GM23248 (cell line): ENCODE results near the gene NUP93. TPM values are rescaled to one million over a fixed set of nuclear protein-coding genes. Genes with fewer than 3 reads are reported as not detected.

ENCODE experiments used
- DNase-seq: peaks from one replicate; pipeline ENCODE4 v3.0.0-alpha.2; 2015
- H2AFZ ChIP-seq: fragments of 200-600 bp; sonication (generic); 2 replicates; pipeline ENCODE4 v1.6.1; 2016; ENCODE audit warnings: antibody characterized with exemption
- H3F3A ChIP-seq: fragments of 200-600 bp; sonication (generic); 2 replicates; pipeline ENCODE4 v1.6.1; 2016; ENCODE audit warnings: mild to moderate bottlenecking, antibody characterized with exemption, mixed run types; ENCODE audit not compliant: insufficient read depth
- H3K27ac ChIP-seq: fragments of 200-600 bp; sonication (generic); 2 replicates; pipeline ENCODE4 v1.5.1; 2016; ENCODE audit warnings: mild to moderate bottlenecking
- H3K27me3 ChIP-seq: fragments of 200-600 bp; sonication (generic); replicated peaks from 2 replicates; pipeline ENCODE4 v1.6.1; 2016; ENCODE audit warnings: mild to moderate bottlenecking; ENCODE audit not compliant: insufficient read depth
- H3K36me3 ChIP-seq: fragments of 200-600 bp; sonication (generic); 2 replicates; pipeline ENCODE4 v1.6.1; 2016; ENCODE audit warnings: low read depth, mild to moderate bottlenecking
- H3K4me1 ChIP-seq: fragments of 200-600 bp; sonication (generic); 2 replicates; pipeline ENCODE4 v1.6.1; 2016; ENCODE audit warnings: mild to moderate bottlenecking; ENCODE audit not compliant: insufficient read depth
- H3K4me2 ChIP-seq: fragments of 200-600 bp; sonication (generic); one replicate; pipeline ENCODE4 v1.6.1; 2016; ENCODE audit warnings: mild to moderate bottlenecking; ENCODE audit not compliant: unreplicated experiment
- H3K4me3 ChIP-seq: fragments of 200-600 bp; sonication (generic); 2 replicates; pipeline ENCODE4 v1.5.1; 2016; ENCODE audit warnings: mild to moderate bottlenecking
- H3K79me2 ChIP-seq: fragments of 200-600 bp; sonication (generic); 2 replicates; pipeline ENCODE4 v1.6.1; 2016; ENCODE audit warnings: mild to moderate bottlenecking; ENCODE audit not compliant: insufficient read depth
- H3K9ac ChIP-seq: fragments of 200-600 bp; sonication (generic); 2 replicates; pipeline ENCODE4 v1.6.1; 2016; ENCODE audit warnings: mild to moderate bottlenecking
- H3K9me2 ChIP-seq: fragments of 200-600 bp; sonication (generic); 2 replicates; pipeline ENCODE4 v1.6.1; 2016; ENCODE audit warnings: mixed run types, mild to moderate bottlenecking, moderate library complexity; ENCODE audit not compliant: insufficient read depth
- H3K9me3 ChIP-seq: fragments of 200-600 bp; sonication (generic); one replicate; pipeline ENCODE4 v1.6.1; 2017; ENCODE audit warnings: low read depth
- H4K20me1 ChIP-seq: fragments of 200-600 bp; sonication (generic); 2 replicates; pipeline ENCODE4 v1.6.0; 2016; ENCODE audit not compliant: insufficient read depth
- EZH2 ChIP-seq: fragments of 200-600 bp; sonication (generic); IDR thresholded peaks from 2 replicates; pipeline ENCODE4 v1.6.1; 2018; ENCODE audit warnings: antibody characterized with exemption, mild to moderate bottlenecking; ENCODE audit not compliant: insufficient read depth, poor library complexity, severe bottlenecking
- EZH2phosphoT487 ChIP-seq: fragments of 200-600 bp; sonication (generic); IDR thresholded peaks from 2 replicates; pipeline ENCODE4 v1.6.1; 2018; ENCODE audit warnings: antibody characterized with exemption, moderate library complexity, mild to moderate bottlenecking, low read depth; ENCODE audit not compliant: insufficient read depth
- WGBS, 2 experiments: methylation state at CpG; one replicate each; pipeline ENCODE4 v1.1.6; 2015 to 2017; ENCODE audit warnings: low lambda C conversion rate in 2 of 2, low coverage in 1 of 2; ENCODE audit errors: missing lambda C conversion rate in 2 of 2; 5-methylcytosine and 5-hydroxymethylcytosine counted together
- in situ Hi-C: fragments of 300-500 bp; cut with MboI; formaldehyde crosslinking; loops from 2 replicates; pipeline ENCODE4 v1.15.0; 2020
- microRNA counts: library from miRNA; unstranded; fragments of <30 nt; microRNA quantifications from one replicate; lab custom pipeline; 2016
- microRNA-seq: library from miRNA; unstranded; fragments of <30 nt; microRNA quantifications from one replicate; pipeline ENCODE4, GENCODE V29; 2016; ENCODE audit warnings: borderline number of aligned reads
- polyA plus RNA-seq: library from polyadenylated mRNA; unstranded; fragments of >200 nt; fragmentation: Nextera tagmentation; extraction: Ambion mirVana; gene quantifications from 2 replicates; pipeline ENCODE4 v1.2.1, GENCODE V29; 2016
- small RNA-seq: library from RNA; depleted of rRNA; stranded (forward); fragments of <200 nt; gene quantifications from one replicate; pipeline ENCODE3, GENCODE V24; 2014; ENCODE audit warnings: low read depth, low replicate concordance
- total RNA-seq: library from RNA; depleted of rRNA; stranded (reverse); fragments of >200 nt; shearing (Covaris generic); gene quantifications from 2 replicates; pipeline ENCODE4 v1.2.3, GENCODE V29; 2014; rRNA removed

Gene NUP93
- total and polyA plus RNA-seq, 2 experiments from 2014 or later: 47.1 to 51.2 TPM

DNA sequence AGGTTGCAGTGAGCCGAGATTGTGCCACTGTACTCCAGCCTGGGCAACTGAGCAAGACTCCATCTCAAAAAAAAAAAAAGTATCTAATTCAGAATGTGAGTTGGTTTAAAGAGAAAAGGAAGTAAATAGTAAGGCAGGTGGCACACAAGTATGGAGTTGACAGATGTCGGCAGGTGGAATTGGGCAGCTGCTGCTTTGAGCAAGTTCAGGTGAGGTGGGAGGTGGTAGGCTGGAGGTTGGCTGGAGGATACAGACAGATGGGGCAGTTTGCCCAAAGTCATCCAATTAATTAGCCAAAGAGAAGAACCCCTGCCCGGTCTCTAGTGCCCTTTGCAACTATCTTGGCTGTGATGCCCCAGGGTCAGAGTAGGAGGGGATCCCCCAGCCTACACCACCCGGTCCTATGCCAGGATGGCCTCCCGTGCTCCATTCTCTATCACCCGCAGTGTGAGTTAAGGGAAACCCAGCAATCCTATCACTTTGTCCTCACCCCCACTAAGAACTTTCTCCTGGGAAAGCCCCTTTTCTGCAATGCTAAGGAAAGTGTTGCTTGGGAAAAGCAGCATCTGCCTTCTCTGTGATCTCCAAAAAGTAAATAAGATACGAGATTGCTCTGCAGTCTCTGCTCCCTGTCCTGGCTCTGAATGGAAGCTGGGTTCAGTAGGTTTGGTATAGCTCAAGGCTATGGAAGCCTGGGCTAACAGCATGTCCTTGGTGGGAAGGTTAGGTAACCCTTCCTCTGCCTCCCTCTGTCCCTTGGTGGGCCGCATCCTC, 167.3 kb downstream of the NUP93 start:
- Histone ChIP-seq H3K4me1 (no peaks in the 10 kb centered on the region), H2AFZ (no peak overlapping the region), H3K79me2 (no peaks in the 10 kb centered on the region), H3K27me3 (no peaks in the 10 kb centered on the region), H3K36me3 (no peaks in the 10 kb centered on the region), H3K9ac (no peak overlapping the region), H3K4me2 (no peak overlapping the region), H3F3A (no peaks in the 10 kb centered on the region), H3K4me3 (no peak overlapping the region), H3K9me2 (no peaks in the 10 kb centered on the region), H3K27ac (no peak overlapping the region), H3K9me3 (no peaks in the 10 kb centered on the region), H4K20me1 (no peaks in the 10 kb centered on the region)
- in situ Hi-C loops: no loop called here
- TF ChIP-seq EZH2 (no peak), EZH2phosphoT487 (no peak)
- DNase-seq: no peak
- 67 to 74% methylated on average over 8 of the region's 8 CpGs for WGBS, 2 experiments

DNA sequence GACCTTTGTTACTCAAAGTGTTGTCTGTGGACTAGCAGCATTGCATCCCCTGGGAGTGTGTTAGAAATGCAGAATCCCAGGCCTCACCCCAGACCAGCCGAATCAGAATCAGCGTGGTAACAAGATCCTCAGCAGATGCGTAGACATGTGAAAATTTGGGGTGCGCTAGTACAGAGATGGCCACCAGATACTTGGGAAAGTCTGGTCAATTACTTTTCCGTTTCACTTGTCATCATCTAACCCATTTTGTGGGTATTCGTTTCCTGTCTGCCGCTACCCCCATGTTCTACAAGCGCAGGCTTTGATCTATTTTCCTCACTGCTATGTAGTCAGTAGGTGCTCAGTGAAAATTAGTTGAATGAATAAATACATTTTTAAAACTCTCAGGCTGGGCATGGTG, 168.9 kb downstream of the NUP93 start:
- Histone ChIP-seq H3K4me2 (no peak overlapping the region), H3K79me2 (no peaks in the 10 kb centered on the region), H3K36me3 (no peaks in the 10 kb centered on the region), H3K27ac (no peak overlapping the region), H3K9me3 (no peaks in the 10 kb centered on the region), H3K9ac (no peak overlapping the region), H3F3A (no peaks in the 10 kb centered on the region), H3K27me3 (no peaks in the 10 kb centered on the region), H2AFZ (no peak overlapping the region), H3K4me1 (no peaks in the 10 kb centered on the region), H3K4me3 (no peak overlapping the region), H3K9me2 (no peaks in the 10 kb centered on the region), H4K20me1 (no peaks in the 10 kb centered on the region)
- in situ Hi-C loops: no loop called here
- 95 to 96% methylated on average over 8 of the region's 8 CpGs for WGBS, 2 experiments
- DNase-seq: no peak
- TF ChIP-seq EZH2phosphoT487: no peak
- no peak for TF ChIP-seq EZH2

MicroRNAs within 50 kb of the gene (microRNA counts, 767-probe panel; counts per million panel counts)
- microRNA hsa-miR-138-5p (lab: Ali Mortazavi, UCI): 447 counts per million, percentile 86 among the panel's probes with 10 or more counts

Small RNAs within 50 kb of the gene (microRNA-seq; reads per million reads assigned to microRNA genes)
- gene MIR138-2: 28.1 reads per million, percentile 33 among the genes with 10 or more reads in this experiment

Small RNAs within 50 kb of the gene (small RNA-seq; reads per million reads assigned to genes)
- gene MIR138-2: not detected

Other genes starting within 250 kb of the NUP93 start
- gene BBS2, start 210.1 kb upstream of the NUP93 start, total RNA-seq: 45.4 and 72.3 TPM in 2 replicates
- 66.2 and 73.1 TPM in 2 replicates for gene BBS2, start 210.1 kb upstream of the NUP93 start, polyA plus RNA-seq
- gene MT4, start 165.1 kb upstream of the NUP93 start, total RNA-seq: not detected in 2 replicates
- gene MT4, start 165.1 kb upstream of the NUP93 start, polyA plus RNA-seq: not detected in 2 replicates
- not detected in 2 replicates for gene MT3, start 140.6 kb upstream of the NUP93 start, total RNA-seq
- not detected in 2 replicates for gene MT3, start 140.6 kb upstream of the NUP93 start, polyA plus RNA-seq
- gene MT2A, start 121.5 kb upstream of the NUP93 start, total RNA-seq: 109 and 211 TPM in 2 replicates
- 3,414 and 3,441 TPM in 2 replicates for gene MT2A, start 121.5 kb upstream of the NUP93 start, polyA plus RNA-seq
- gene MT1E, start 104.3 kb upstream of the NUP93 start, total RNA-seq: 178 TPM in 2 replicates
- 329 and 352 TPM in 2 replicates for gene MT1E, start 104.3 kb upstream of the NUP93 start, polyA plus RNA-seq
- gene MT1M, start 97.5 kb upstream of the NUP93 start, total RNA-seq: 3.8 and 8.2 TPM in 2 replicates
- gene MT1M, start 97.5 kb upstream of the NUP93 start, polyA plus RNA-seq: 15.2 and 20.1 TPM in 2 replicates
- not detected in 2 replicates for gene MT1A, start 91.5 kb upstream of the NUP93 start, total RNA-seq
- gene MT1A, start 91.5 kb upstream of the NUP93 start, polyA plus RNA-seq: 2.3 and 3.3 TPM in 2 replicates
- gene MT1B, start 78.2 kb upstream of the NUP93 start, total RNA-seq: not detected in 2 replicates
- not detected in 2 replicates for gene MT1B, start 78.2 kb upstream of the NUP93 start, polyA plus RNA-seq
- 1.1 TPM in 1 of 2 replicates, not detected in the other for gene MT1F, start 72.2 kb upstream of the NUP93 start, total RNA-seq
- gene MT1F, start 72.2 kb upstream of the NUP93 start, polyA plus RNA-seq: 4.5 and 5.4 TPM in 2 replicates
- gene MT1G, start 62.1 kb upstream of the NUP93 start, total RNA-seq: not detected in 2 replicates
- gene MT1G, start 62.1 kb upstream of the NUP93 start, polyA plus RNA-seq: 3.3 and 4.4 TPM in 2 replicates
- not detected in 2 replicates for gene MT1H, start 60.3 kb upstream of the NUP93 start, total RNA-seq
- gene MT1H, start 60.3 kb upstream of the NUP93 start, polyA plus RNA-seq: not detected in 2 replicates
- gene MT1X, start 47.7 kb upstream of the NUP93 start, total RNA-seq: 26.2 and 113 TPM in 2 replicates
- 126 and 146 TPM in 2 replicates for gene MT1X, start 47.7 kb upstream of the NUP93 start, polyA plus RNA-seq
- gene SLC12A3, start 135.1 kb downstream of the NUP93 start, total RNA-seq: not detected in 2 replicates
- gene SLC12A3, start 135.1 kb downstream of the NUP93 start, polyA plus RNA-seq: not detected in 2 replicates
- 218 TPM in 2 replicates for gene HERPUD1, start 202.0 kb downstream of the NUP93 start, total RNA-seq
- gene HERPUD1, start 202.0 kb downstream of the NUP93 start, polyA plus RNA-seq: 299 and 302 TPM in 2 replicates
- not detected in 2 replicates for gene CETP, start 231.8 kb downstream of the NUP93 start, total RNA-seq
- gene CETP, start 231.8 kb downstream of the NUP93 start, polyA plus RNA-seq: not detected in 2 replicates